Measurements from ENCODE around the gene EPHA4.

Gene EPHA4

DNA sequence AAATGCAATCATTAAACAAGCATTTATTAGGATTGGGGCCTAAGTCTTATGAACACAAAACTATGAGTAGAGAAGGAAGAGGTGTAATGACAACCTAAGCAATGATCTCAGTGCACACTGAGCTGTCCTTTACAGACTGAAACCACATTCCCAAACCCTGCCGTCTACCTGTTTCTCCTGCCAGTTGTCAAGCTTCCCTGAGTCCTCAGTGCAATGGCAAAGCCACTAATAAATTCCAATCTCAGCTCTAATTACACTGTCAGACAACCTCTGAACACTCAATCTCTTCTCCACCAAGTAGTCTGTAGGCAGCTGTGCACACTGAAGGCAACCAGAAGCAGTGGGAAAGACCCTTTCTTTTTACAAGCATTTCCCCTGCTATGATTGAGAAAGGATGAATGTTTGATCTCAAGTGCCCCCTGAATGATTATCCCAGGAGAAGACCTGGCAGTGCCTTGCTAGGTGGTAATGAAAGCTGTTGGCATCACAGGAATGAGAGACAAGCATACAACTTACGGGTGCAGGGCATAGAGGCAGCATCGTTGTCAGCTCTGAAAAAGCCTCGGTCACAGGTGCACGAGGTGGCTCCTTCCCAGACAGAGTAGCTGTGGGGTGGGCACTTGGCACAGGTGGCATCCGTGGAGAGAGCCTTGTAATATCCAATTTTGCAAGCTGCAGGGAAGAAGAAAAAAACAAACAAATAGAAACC lies 71.4 kb downstream of the EPHA4 start:
- TF ChIP-seq, protein P1, sequence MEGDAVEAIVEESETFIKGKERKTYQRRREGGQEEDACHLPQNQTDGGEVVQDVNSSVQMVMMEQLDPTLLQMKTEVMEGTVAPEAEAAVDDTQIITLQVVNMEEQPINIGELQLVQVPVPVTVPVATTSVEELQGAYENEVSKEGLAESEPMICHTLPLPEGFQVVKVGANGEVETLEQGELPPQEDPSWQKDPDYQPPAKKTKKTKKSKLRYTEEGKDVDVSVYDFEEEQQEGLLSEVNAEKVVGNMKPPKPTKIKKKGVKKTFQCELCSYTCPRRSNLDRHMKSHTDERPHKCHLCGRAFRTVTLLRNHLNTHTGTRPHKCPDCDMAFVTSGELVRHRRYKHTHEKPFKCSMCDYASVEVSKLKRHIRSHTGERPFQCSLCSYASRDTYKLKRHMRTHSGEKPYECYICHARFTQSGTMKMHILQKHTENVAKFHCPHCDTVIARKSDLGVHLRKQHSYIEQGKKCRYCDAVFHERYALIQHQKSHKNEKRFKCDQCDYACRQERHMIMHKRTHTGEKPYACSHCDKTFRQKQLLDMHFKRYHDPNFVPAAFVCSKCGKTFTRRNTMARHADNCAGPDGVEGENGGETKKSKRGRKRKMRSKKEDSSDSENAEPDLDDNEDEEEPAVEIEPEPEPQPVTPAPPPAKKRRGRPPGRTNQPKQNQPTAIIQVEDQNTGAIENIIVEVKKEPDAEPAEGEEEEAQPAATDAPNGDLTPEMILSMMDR (conservative IDR thresholded peaks at IDR 0.05; ENCODE audit: low read length), result no peak
- DNase-seq (ENCODE audit: low read depth), result no peak
- no peak overlapping the region for H3K4me3 ChIP-seq (ENCODE audit: low read length)

DNA sequence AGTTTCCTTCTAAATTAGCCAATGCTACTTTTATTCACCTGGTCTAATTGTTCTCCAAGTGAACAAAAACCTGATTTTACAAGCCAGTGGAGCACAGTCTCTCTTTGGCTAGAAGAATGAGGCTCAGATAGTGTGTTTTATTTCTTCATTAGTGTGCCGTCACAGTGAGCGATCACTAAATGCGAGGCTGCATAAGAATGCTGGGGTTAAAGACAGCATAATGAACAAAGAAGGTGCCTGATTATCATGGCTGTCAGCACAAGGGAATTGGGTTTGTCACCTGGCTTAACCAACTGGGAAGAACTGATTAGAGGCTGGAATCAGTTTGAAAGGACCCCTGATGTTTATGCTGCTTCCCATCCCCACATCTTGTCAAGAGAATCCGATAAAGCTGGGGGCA lies 76.4 kb downstream of the EPHA4 start:
- DNase-seq (ENCODE audit: low read depth), result no peak
- TF ChIP-seq, protein P1 (conservative IDR thresholded peaks at IDR 0.05; ENCODE audit: low read length), result no peak
- H3K4me3 ChIP-seq (ENCODE audit: low read length), result no peak overlapping the region

DNA sequence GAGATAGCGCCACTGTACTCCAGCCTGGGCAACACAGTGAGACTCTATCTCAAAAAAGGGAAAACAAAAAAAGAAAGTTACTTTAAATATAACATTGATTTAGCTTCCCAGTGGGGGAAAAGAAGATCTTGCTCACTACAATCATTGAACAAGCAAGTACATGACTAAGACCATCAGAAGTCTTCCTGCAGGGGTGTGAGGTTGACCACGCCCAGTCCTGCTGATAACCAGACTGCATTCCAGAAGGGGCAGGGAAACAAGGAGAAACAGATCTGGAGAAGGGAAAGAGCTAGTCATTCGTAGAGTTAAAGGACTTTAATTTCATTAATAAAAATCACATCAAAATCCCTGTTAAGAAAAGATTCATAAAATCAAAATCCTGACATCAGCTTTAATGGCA lies 77.5 kb downstream of the EPHA4 start:
- no peak for DNase-seq (ENCODE audit: low read depth)
- TF ChIP-seq, protein P1 (conservative IDR thresholded peaks at IDR 0.05; ENCODE audit: low read length), result no peak
- no peak overlapping the region for H3K4me3 ChIP-seq (ENCODE audit: low read length)

- TF ChIP-seq, protein P1 (conservative IDR thresholded peaks at IDR 0.05; ENCODE audit: low read length), result no peak
- DNase-seq (ENCODE audit: low read depth), result no peak
- no peak overlapping the region for H3K4me3 ChIP-seq (ENCODE audit: low read length)
These were observed 78.7 kb downstream of the EPHA4 start for GRCh38 chr2:221493391-221493790.

DNA sequence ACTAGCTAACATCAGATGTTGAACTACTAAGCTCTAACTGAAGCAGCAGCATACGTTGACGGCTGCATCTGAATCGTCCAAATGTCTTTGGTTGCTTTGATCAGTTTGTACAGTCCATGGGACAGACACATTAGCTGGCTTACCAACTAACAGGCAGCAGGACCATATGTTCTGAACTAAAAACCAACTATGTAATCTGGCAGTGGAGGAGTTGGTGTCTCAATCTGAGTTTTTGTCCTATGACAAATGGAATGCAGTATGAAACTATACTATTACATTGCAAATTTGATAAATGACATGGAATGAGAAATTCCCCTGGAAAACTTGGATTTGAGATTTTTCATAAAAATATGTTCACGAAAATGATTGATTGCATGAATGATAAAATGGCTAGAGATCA lies 79.5 kb downstream of the EPHA4 start:
- DNase-seq (ENCODE audit: low read depth), result peak; percentile 84
- H3K4me3 ChIP-seq (ENCODE audit: low read length), result no peak overlapping the region
- TF ChIP-seq, protein P1 (conservative IDR thresholded peaks at IDR 0.05; ENCODE audit: low read length), result no peak

DNA sequence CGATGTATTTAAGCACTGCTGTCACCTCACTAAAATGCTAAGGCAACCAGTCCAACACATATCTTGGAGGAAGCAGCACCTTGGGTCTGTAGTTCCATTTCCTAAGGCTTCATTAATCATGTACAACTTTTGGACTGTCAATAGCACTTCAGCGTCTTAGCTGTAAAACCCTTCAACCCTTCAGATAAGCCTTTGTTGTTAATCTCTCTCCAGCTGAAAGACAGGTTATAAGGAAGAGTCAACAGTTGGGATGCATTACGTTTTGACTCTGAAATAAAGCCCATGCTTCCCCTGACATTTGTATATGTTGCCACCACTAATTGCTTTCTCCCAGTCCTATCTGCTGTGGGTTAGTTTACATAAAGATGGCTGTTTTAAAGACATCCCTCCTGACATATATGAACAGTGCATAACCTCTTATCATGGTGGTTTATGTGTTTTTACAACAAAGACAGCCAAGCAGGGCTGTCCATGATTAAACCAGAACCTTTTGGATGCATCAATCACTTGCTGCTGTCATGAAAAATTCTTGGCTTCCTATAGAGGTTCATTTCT lies 81.5 kb downstream of the EPHA4 start:
- DNase-seq (ENCODE audit: low read depth), result no peak
- TF ChIP-seq, protein P1 (conservative IDR thresholded peaks at IDR 0.05; ENCODE audit: low read length), result no peak

GRCh38 chr2:221488136-221488807 lies 83.8 kb downstream of the EPHA4 start:
- DNase-seq (ENCODE audit: low read depth), result no peak
- TF ChIP-seq, protein P1 (conservative IDR thresholded peaks at IDR 0.05; ENCODE audit: low read length), result no peak
- no peak overlapping the region for H3K4me3 ChIP-seq (ENCODE audit: low read length)

More for the DNA sequence above, 81.5 kb downstream of the EPHA4 start:
- no peak overlapping the region for H3K4me3 ChIP-seq (ENCODE audit: low read length)

Measured in AG10803 (cell line).